ENCODE data around the gene CLIC4. TPM values are rescaled to one million over a fixed set of nuclear protein-coding genes. Genes with fewer than 3 reads are reported as not detected.
"Not testable (repeated sequence)": the region's sequence is repeated elsewhere in the genome, so short reads cannot be mapped to it uniquely, and the experiment has no call there.

Gene CLIC4
- total RNA-seq, 1 experiment from 2014 or later: 245 TPM

GRCh38 chr1:24717887-24718650 is 27.2 kb upstream of the CLIC4 start:
- no peak for DNase-seq (ENCODE audit: low read depth)

GRCh38 chr1:24720152-24720551 is 25.1 kb upstream of the CLIC4 start:
- peak; percentile 78 for DNase-seq (ENCODE audit: low read depth)

GRCh38 chr1:24721533-24721932 is 23.7 kb upstream of the CLIC4 start:
- no peak for DNase-seq (ENCODE audit: low read depth)

GRCh38 chr1:24722073-24723035 is 22.9 kb upstream of the CLIC4 start:
- DNase-seq (ENCODE audit: low read depth): peak; percentile 70

GRCh38 chr1:24724345-24725208 is 20.7 kb upstream of the CLIC4 start:
- peak; percentile 85 for DNase-seq (ENCODE audit: low read depth)

- DNase-seq (ENCODE audit: low read depth): peak; percentile 74
Observed at GRCh38 chr1:24725209-24725651, 20.0 kb upstream of the CLIC4 start.

- DNase-seq (ENCODE audit: low read depth): no peak
Observed at GRCh38 chr1:24726741-24727140, 18.5 kb upstream of the CLIC4 start.

- peak; percentile 85 for DNase-seq (ENCODE audit: low read depth)
Observed at GRCh38 chr1:24727501-24728216, 17.6 kb upstream of the CLIC4 start.

- no peak for DNase-seq (ENCODE audit: low read depth)
Observed at GRCh38 chr1:24728982-24729381, 16.3 kb upstream of the CLIC4 start.

GRCh38 chr1:24732186-24732885 is 12.9 kb upstream of the CLIC4 start:
- no peak for DNase-seq (ENCODE audit: low read depth)

- not testable (repeated sequence) for DNase-seq (ENCODE audit: low read depth)
Observed at GRCh38 chr1:24733342-24733741, 11.9 kb upstream of the CLIC4 start.

GRCh38 chr1:24735156-24735508 is 10.1 kb upstream of the CLIC4 start:
- DNase-seq (ENCODE audit: low read depth): no peak

- peak; percentile 65 for DNase-seq (ENCODE audit: low read depth)
Observed at GRCh38 chr1:24735509-24736375, 9.5 kb upstream of the CLIC4 start.

GRCh38 chr1:24737368-24738117 is 7.7 kb upstream of the CLIC4 start:
- no peak for DNase-seq (ENCODE audit: low read depth)

- DNase-seq (ENCODE audit: low read depth): no peak
Observed at GRCh38 chr1:24739241-24739640, 6.0 kb upstream of the CLIC4 start.

- DNase-seq (ENCODE audit: low read depth): peak; percentile 93
Observed at GRCh38 chr1:24742090-24742938, 2.9 kb upstream of the CLIC4 start.

GRCh38 chr1:24743404-24744211 is 1.6 kb upstream of the CLIC4 start:
- DNase-seq (ENCODE audit: low read depth): peak; percentile 71

All from Daoy (cell line).